Kasumi-1 (cell line): ENCODE measurements around the gene MRPL44.
"Not testable (repeated sequence)": the region's sequence is repeated elsewhere in the genome, so short reads cannot be mapped to it uniquely, and the experiment has no call there.

Source experiments
- DNase-seq, 2 experiments: peaks; one replicate each; lab custom pipeline; 2025; lab: John Stamatoyannopoulos, UW

MRPL44 gene

DNA sequence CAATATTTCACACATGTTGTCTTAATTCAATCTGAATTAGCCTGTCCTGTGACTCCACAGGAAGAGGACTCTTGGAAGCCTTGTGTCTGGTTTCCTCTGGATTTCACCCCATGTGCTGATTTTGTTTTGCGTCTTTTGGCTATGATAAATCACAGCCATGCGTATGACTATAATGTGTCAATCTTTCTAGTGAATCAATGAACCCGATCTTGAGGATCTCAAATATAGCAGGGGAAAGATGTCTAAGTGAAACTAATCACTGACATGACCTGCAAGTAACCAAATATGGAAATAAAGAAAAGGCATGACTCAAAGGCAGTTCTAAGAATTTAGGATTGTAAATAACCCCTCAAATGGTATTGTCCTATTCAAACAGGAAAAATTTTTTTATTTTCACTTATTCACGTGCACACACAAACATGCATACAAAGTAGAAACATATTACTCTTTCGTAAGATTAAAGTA is 20.4 kb upstream of the MRPL44 start:
- no peak for DNase-seq

- DNase-seq = no peak
Observed at GRCh38 chr2:223937535-223937934, 19.7 kb upstream of the MRPL44 start.

DNA sequence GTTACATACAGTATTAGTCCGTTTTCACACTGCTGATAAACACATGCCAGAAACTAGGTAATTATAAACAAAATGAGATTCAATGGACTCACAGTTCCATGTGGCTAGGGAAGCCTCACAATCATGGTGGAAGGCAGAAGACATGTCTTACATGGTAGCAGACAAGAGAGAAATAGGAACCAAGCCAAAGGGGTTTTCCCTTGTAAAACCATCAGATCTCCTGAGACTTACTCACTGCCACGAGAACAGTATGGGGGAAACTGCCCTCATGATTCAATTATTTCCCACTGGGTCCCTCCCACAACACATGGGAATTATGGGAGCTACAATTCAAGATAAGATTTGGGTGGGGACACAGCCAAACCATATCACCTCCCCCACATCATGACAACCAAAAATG is 17.8 kb upstream of the MRPL44 start:
- not testable (repeated sequence) for DNase-seq

GRCh38 chr2:223941579-223942277 is 15.5 kb upstream of the MRPL44 start:
- no peak for DNase-seq

- no peak for DNase-seq
Observed at GRCh38 chr2:223943135-223943534, 14.1 kb upstream of the MRPL44 start.

- DNase-seq = no peak
Observed at GRCh38 chr2:223943561-223944008, 13.7 kb upstream of the MRPL44 start.

DNA sequence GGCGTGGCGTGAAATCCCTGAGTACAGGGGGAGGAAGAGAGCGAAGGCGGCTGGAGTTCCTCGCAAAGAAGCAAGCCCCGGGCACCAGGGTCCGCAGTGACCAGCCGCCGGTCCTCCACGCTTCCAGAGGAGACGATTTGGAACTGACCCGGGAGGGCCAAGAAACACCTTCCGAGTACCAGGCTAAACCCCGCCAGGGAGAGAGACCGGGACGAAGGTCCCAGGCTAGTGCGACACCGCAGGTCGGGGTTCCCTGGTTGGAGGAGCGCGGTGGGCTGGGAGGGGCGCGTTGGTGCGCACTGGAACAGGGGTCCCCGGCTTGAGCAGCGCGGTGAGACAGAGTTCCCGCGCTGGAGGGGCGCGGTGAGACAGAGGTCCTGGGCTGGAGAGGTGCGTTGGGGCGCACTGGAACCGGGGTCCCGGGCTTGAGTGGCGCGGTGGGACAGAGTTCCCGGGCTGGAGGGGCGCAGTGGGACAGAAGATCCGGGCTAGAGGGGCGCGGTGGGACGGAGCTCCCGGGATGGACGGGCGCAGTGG is 13.0 kb upstream of the MRPL44 start:
- DNase-seq = peak in 1 of 2 experiments; percentile 6

DNA sequence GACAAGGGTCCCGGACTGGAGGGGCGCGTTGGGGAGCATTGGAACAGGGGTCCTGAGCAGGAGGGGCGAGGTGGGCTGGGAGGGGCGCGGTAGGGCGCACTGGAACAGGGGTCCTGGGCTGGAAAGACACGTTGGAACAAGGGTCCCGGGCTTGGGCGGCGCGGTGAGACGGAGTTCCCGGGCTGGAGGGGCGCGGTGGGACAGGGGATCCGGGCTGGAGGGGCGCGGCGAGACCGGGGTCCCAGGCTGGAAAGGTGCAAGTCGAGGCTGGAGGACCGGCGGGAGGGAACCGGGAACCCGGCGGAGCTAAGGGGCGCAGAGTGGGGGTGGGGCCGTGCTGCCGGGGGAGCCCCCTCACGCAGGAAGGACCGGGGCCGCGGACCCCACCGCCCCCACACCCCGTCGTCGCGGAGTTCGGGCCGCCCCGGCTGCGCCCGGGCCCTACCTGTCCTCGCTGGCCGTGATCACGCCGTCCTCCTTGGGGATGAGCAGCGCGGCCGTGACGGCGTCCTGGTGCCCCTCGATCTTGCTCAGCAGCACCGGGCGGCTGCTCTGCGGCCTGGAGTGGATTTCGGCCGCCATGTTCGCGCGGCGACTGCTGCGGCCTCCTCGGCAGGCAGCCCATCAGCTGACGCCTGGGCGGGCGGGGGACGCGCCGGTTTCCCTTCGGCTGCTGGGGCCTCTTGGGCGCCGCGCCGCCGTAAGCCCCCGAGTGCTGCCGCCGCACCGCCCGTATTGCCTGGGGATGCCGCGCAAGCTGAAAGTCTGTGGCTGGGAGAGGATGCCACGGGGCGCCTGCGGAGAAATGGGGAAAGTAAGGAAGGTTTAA is 12.3 kb upstream of the MRPL44 start, which contains the start of gene WDFY1:
Gene WDFY1, minus strand, starts transcription at position 633 of the 829 bp plus-strand sequence. Its CDS starts 51 bp downstream, at position 582.
- DNase-seq = peak; percentile 39 to 69

DNA sequence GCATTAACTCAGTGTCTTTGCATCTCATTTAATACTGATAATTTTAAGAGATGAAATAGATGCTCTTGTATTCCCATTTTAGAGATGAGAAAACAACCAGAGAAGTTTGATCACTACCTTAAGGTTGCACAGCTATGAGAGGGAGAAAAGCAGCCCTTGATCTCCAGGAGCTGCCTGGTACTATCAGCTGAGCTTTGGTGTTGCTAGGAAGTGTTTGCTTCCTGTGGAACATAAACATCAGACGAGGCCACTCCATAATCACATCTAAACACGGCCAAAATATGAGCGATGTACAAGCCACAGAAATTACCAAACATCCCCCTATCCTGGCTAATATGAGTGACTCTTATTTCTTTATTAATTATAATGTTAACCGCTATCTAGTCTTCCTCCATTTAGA is 11.5 kb upstream of the MRPL44 start:
- DNase-seq = no peak

- DNase-seq = no peak
Observed at GRCh38 chr2:223947711-223948205, 9.5 kb upstream of the MRPL44 start.

GRCh38 chr2:223949241-223949840 is 7.9 kb upstream of the MRPL44 start:
- DNase-seq = no peak

DNA sequence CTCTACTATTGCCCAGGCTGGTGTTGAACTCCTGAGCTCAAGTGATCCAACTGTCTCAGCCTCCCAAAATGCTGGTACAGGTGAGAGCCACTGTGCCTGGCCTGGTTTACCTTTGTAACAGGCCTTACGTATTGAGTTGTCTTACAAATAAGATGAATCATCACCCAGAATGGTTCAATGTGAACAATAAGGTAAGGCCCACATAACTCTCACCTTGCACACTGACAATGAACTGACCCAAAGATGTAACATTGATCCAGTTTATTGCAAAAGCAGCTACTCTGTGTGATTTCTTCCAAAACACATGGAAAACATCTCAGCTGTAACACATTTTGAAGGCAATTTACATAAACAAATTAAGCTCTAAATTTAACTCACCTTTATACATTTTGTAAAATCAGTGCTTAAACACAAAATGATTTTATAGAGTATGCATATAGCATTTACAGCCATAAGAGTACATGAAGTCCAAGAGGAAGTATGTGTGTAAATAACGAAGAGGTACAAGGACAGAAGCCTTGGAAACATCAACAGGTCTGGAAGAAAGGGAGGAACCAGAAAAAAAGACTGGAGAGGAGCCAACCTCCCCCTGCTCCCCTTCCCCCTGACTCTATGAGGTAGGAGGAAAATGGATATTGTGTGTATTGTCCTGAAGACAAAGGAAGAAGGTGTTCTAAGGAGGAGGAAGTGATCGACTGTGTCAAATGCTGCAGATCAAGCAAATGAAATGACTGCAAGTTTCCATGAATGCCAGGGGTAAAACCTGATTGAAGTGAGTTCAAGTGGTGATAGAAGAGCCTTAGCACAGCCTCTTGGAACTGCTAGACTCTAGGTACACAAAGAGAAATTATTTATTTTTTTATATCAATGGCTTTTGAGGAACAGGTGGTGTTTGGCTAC is 6.6 kb upstream of the MRPL44 start:
- no peak for DNase-seq

GRCh38 chr2:223952280-223952968 is 4.8 kb upstream of the MRPL44 start:
- DNase-seq = no peak

DNA sequence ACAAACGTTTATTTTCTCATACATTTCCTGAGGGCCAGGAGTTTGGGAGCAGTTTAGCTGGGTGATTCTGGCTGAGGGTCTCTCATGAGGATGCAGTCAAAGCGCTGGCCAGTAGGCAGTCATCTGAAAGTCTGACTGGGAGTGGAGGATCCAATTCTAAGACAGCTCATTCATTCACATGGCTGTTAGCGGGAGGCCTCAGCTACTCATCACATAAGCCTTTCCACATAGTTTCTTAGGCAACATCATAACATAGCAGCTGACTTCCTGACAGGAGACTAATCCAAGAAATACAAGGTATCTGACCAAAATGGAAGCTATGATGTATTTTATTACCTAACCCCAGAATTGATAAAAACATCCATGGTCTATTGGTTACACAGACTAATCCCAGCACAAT is 2.9 kb upstream of the MRPL44 start:
- DNase-seq = no peak

- no peak for DNase-seq
Observed at GRCh38 chr2:223956300-223956699, 963 bp upstream of the MRPL44 start.

DNA sequence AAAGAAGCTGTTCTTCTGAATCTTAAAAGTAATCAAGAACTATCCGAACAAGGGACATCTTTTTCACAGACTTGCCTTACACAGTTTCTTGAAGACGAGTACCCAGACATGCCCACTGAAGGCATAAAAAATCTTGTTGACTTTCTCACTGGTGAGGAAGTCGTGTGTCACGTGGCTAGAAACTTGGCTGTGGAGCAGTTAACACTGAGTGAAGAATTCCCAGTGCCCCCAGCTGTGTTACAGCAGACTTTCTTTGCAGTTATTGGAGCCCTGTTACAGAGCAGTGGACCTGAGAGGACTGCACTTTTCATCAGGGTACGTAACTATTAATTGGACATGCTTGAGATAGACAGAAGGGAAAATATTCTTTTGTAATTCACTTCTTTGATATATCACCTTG is 2.4 kb downstream of the MRPL44 start:
- no peak for DNase-seq

DNA sequence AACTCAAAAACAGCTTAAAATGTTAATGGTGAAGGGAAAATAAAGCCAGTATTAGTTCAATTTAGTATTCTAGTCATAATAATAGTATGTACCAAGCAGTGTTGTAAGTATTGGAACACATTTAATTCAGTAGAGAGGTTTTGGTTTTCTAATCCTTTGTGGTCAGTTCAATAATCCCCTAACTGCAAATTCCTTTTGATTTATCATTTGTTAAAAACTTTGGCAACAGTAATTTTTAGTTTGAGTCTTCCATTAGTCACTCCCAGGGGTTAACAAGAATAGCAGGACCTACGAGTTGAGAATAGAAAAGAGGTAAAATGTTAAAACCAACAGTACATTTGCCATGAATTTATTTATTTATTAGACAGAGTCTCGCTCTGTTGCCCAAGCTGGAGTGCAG is 10.7 kb downstream of the MRPL44 start:
- no peak for DNase-seq

GRCh38 chr2:223969315-223969714 is 12.1 kb downstream of the MRPL44 start:
- DNase-seq = no peak

DNA sequence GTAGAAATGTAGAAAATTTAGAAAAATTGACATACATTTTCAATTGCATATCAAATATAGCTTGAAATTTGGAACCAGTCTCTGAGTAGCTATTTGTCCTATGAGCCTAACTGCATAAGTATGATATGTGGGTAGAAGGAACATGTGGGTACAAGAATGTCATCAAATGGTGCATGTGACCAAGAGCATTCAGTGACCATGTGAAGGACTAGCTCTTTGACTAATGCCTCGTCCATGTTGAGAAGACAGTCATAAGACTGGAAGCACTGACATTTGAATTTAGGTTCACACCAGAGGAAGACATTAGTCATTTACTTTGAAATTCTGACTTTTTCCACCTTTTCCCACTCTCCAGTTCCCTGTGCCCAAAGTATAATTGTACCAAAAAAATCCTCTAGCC is 12.6 kb downstream of the MRPL44 start:
- no peak for DNase-seq

DNA sequence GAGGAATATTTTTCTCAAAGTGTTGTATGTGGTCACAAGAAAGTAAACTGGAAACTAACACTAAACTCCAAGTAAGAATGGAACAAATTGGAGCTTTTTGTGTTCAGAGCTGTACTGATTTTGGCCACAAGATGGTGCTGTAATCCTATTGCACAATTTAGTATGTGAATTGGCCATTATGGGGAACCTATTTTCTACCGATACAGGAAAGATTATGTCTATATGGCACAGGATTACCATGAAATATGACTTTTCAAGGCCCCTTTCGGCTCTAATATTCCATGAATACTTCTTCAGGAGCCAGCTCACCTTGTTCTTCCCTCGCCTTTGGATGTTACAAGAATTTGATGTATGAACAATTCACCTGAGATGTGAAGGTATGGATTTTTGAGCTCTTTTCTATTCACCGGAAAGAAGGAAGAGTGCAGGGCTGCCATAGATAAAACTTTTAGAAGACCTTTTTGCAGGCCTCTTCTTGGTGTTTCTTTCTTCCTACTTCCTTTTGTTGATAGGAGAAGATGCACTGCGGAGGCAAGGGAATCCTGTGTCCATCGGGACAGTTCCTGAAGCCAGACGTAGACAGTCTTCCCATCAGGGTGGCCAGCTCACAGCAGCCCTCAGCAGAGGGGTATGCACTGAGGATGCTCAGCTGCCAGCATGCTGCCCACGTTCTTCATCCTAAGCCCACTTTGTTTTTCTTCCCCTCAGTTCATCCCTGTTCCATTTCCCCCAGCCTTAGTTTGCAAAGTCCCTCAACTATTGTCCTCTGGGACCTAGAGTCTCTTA is 13.3 kb downstream of the MRPL44 start:
- DNase-seq = peak; percentile 47 to 50
